Fibroblast of skin of abdomen (primary cell): ENCODE results near the gene DCST1.
A peak's percentile ranks its signal among the peaks of the same experiment; 100 is the strongest.

Experiments used
- DNase-seq: peaks from one replicate; pipeline ENCODE4 v3.0.0-alpha.2; 2013

Gene DCST1

GRCh38 chr1:155012776-155013602, 20.6 kb upstream of the DCST1 start:
- DNase-seq = no peak

GRCh38 chr1:155013632-155014031, 20.0 kb upstream of the DCST1 start:
- no peak for DNase-seq

GRCh38 chr1:155014709-155015508, 18.7 kb upstream of the DCST1 start:
- no peak for DNase-seq

GRCh38 chr1:155015527-155016230, 17.9 kb upstream of the DCST1 start:
- no peak for DNase-seq

DNA sequence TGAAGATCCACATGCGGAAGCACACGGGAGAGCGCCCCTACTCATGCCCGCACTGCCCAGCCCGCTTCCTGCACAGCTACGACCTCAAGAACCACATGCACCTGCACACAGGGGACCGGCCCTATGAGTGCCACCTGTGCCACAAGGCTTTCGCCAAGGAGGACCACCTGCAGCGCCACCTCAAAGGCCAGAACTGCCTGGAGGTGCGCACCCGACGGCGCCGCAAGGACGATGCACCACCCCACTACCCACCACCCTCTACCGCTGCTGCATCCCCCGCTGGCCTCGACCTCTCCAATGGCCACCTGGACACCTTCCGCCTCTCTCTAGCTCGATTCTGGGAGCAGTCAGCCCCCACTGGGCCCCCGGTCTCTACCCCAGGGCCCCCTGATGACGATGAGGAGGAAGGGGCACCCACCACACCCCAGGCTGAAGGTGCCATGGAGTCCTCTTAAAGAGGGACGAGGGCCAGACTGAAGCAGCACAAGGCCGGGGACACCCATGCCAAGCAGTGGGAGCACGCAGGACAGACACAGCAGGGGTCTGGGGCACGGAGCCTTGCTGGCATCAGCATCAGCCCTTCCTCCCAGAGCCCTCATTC, 17.3 kb upstream of the DCST1 start:
- DNase-seq = no peak

GRCh38 chr1:155017041-155017945, 16.3 kb upstream of the DCST1 start:
- DNase-seq = peak; percentile 83

DNA sequence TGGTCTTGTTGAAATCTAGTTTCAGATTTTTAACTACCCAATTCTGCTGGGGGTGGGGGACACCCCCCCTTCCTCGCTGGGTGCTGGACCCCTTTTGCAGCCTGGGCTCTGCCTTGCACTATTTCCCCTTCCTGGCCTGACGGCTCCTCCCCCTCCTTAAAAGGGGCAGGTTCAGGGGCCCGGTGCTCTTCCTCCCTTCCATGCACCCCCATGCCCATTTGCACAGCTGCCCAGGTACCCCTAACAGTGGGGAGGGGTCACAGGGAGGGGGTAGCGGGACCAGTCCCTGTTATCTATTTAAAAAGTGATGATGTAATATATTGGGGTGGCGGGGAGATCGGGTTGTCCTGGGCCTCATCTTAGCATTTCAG, 15.7 kb upstream of the DCST1 start:
- no peak for DNase-seq

DNA sequence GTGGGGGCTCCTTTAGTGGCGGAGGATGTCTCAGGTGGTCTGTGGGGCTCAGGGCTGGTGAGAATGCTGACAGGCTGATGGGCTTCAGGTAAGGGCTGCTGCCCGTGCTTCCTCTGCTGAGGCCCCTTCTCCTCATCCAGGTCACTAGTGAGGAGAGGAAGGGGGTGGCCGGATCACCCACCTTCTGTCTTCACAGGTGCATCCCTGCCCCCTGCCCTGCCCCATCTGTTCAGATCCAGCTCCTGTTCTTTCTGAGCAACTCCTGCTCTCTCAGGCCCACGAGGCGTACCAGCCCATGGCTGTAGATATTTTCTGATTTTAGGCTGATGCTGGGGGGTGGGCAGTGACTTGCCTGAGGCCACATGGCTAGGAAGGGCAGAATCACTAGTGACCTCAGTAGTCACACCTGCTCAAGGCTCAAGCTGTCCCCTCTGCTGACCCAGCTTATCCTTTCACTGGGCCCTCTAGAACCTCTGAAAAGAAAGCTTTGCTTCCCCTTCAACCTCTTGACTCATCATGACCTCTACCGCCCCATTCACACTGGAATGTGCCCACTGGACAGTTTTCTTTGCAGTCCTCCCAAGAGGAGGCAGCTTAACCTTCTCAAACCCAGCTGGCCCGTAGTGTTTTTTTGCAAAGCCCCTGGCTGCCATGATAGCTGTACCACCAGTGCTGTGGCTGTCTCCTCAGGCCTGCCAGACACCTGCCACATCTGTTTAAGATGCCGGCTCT, 14.8 kb upstream of the DCST1 start:
- no peak for DNase-seq

DNA sequence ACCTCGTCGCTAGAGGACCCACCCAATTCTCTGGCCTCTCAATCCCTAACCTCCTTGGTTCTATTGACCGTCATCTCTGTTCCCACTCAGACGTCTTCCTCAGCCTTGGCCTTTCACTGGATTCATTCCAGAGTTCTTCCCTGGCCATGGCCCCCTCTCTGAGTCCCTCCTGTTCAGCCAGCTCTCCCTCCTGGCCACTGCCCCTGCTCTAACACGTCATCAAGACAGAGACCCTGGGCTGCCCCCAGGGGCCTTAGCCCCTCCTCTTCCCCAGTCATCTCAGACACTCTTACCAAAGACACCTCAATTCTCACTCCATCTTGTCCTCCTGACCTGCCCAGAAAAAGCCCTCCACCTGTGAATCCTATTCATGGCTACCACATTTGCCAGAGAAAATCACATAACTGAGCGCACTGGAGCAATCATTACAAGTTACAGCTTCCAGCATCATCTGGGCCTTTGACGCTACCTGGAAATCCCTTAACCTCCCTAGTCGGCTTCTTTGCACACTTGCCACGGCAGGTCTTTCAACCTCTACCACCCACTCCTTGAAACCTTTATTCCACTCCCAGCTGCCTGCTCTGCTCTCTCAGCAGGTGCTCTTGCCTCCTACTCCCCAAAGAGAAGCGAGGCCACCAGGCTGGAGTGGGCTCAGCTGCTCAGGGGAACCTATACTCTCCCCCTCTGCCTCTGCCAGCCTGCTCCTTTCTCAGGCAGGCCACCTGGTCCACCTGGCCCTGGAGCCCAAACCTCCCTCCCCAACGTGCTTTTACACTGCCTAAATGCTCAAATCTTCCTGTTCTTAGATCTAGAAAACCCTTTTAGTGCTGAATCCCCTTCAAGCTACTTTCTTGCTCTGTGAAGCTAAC, 14.0 kb upstream of the DCST1 start:
- DNase-seq = no peak

DNA sequence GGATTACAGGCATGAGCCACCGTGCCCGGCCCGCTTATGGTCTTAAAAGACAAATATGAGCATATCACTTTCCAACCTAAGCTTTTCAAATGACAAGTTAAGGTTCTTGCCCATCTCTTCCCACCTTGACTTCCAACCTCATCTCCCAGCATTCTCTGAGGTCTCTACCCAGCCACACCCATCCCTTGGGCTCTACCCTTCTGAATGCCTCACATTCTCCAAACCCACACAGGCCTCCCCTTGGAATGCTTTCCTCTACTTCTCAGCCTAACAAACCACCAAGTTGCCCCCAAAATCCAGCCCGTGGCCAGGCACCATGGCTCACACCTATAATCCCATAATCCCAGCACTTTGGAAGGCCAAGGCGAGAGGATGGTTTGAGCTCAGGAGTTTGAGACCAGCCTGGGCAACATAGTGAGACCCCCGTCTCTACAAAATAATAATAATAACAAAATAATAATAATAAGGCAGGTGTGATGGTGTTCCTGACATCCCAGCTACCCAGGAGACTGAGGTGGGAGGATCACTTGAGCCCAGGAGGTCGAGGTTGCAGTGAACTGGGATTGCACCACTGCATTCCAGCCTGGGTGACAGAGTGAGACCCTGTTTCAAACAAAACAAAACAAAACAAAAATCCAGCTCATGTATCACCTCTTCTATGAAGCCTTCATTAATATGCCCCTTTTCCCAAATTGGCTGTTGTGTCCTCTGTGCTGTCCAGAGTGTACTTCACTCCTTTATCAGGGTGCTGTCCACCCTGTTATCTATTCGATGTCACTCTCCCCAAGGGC, 11.3 kb upstream of the DCST1 start:
- no peak for DNase-seq

DNA sequence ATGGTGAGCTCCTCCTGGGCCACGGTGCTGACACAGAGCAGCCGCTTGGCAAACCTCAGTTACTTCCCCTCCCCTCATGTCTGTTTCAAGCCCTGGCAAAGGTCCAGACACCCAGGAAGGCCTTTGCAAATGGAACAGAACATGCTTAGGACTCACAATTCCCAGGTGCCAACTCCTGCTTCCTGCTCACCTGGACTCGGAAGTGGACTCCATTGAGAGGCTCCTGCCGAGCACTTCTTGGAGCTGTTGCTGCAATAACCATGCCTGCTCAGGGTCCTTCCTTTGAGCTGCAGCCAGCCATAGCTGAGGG, 10.7 kb upstream of the DCST1 start:
- no peak for DNase-seq

GRCh38 chr1:155023627-155024026, 10.0 kb upstream of the DCST1 start:
- DNase-seq = no peak

GRCh38 chr1:155024315-155024714, 9.3 kb upstream of the DCST1 start:
- no peak for DNase-seq

- DNase-seq = no peak
Observed at GRCh38 chr1:155026154-155026553, 7.5 kb upstream of the DCST1 start.

GRCh38 chr1:155026588-155026987, 7.0 kb upstream of the DCST1 start:
- DNase-seq = no peak

GRCh38 chr1:155029513-155030242, 3.9 kb upstream of the DCST1 start:
- DNase-seq = no peak

- no peak for DNase-seq
Observed at GRCh38 chr1:155030243-155030795, 3.3 kb upstream of the DCST1 start.

DNA sequence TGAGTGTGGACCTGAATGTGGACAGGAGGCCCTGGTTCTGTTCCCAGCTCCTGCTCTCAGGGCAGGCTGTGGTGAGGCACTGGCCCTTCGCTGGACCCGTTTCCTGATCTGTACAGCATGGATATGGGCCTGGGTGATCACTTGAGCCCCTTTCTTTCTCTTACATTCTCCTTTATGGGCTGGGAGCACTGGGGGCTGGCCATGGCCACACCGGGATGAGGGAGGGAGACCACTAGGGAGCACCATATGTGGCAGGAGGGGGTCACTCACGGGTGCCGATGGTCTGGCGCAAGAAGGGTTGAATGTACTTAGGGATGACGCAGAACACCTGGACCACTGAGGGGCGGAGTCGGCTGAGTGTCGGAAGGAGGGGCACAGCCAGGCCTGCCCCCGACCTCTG, 2.7 kb upstream of the DCST1 start:
- DNase-seq = no peak
